NCI-H2196 (cell line): ENCODE results near the gene AKAP13.

ENCODE experiments used
- DNase-seq: peaks from one replicate; lab custom pipeline; 2025; ENCODE audit not compliant: unreplicated experiment; lab: John Stamatoyannopoulos, UW

Gene AKAP13

DNA sequence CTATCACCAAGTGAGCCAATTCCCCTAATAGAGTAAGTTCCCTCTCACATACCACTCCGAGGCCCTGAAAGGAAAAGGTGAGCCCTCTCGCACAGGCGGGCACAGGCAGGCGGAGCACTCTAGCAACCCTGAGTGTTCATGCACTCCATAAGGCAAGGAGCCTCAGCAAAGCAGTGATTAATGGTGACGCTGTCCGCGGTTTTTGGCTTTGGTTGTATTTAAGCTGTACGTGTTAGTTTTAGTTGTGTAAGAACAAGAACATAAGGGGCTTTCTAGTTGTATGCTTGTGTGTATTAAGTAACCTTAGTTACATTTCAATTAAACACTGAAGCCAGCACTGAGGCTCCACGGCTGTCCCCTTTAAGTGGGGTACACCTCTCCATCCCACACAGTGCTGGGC lies 381.2 kb downstream of the AKAP13 start:
- no peak for DNase-seq

GRCh38 chr15:85762039-85762755 lies 381.8 kb downstream of the AKAP13 start:
- DNase-seq: no peak

- no peak for DNase-seq
Measured at GRCh38 chr15:85762756-85763127, 382.3 kb downstream of the AKAP13 start.

GRCh38 chr15:85763157-85763556 lies 382.8 kb downstream of the AKAP13 start:
- DNase-seq: no peak

- DNase-seq: no peak
Measured at GRCh38 chr15:85763673-85764633, 383.6 kb downstream of the AKAP13 start.

- no peak for DNase-seq
Measured at GRCh38 chr15:85764649-85765277, 384.4 kb downstream of the AKAP13 start.

DNA sequence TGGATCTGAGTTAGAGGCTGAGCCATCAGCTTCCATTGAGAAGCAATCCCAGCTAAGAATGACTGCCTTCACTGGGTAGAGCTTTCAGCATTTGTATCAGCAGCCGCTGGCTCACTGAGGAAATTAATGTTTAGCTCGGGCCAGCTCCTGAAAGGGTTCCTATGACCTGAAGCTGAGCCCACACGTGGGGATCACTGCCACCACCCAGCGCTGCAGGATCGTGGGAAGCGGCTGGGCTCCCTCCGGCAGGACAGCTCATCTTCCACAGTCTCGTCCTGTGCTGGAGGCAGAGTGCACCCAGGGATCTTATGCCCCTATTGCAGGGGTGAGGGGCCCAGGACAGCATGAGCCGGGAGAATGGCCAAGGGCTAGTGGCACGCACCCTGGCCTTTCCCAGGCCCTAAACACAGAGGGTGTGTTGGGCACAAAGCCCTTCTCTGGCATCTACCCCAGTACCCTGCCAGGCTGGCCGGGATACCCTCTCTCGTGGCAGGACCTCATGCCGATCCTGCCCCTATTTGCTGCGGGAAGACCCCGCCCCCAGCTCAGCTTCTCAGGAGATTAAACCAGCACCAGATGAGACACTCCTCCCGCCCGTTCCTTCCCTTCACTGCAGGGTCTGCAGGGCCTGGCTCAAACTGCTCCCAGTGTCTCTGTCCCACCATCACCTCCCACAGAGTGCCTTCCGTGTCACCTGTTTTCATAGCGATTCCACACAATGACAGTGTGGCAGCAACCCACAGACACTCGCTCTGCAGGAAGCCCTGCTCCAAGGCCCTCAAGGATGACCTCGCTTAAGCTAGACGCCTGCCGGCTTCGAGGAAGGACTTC lies 385.8 kb downstream of the AKAP13 start:
- DNase-seq: no peak

- no peak for DNase-seq
Measured at GRCh38 chr15:85767785-85768529, 387.6 kb downstream of the AKAP13 start.

DNA sequence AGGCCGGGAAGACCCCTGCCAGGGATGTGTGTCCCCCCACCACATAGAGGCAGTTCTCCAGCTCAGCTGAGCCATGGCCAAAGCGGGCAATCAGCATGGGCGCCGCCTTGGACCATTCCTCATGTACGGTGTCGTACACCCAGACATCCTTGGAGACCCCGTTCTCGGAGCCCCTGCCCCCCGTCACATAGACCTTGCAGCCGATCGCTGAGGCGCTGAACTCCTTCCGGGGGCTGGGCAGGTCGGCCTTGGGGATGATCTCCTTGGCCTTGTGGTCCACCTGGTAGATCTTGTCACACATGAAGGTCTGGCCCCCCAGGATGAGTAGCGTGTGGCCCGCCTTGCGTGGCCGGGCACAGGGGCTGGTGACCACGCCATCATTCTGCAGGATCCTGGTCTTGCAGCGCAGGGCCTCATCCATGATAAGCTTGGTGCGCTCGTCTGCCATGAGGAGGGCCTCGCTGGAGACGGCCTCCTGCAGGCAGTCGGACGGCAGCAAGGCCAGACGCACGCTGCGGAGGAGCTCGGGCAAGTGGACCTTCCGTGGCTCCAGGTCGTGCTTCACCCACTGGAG lies 388.3 kb downstream of the AKAP13 start:
- DNase-seq: no peak

DNA sequence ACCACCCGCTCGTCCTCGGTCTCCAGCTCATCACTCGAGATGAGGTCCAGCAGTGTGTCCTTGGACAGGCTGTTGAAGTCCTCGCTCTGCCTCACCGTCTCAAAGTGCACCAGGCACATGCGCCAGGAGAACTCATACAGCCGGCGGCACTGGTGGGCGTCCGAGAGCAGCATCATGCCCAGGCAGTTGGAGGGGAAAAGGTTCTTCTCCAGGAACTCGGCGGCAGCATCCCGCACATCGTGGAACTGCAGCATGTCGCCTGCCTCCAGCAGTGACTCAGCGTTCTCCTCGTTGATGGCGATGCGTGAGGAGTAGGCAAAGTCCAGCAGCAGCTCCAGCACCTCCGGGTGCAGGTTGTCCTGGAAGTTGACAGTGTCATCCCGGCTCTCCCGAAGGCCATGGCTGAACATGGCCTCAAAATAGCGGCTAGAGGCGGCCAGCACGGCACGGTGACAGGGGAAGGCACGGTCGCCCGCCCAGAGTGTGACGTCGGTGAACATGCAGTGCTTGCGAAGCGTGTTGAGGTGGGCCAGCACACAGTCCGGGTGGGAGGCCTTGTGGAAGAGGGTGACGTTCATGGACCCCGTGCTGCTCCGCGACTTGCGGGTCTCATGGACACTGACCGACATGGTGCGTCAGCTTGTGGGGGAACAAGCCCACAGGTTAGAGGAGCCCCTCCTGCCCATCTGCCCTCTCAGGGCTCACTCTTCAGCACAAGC lies 388.9 kb downstream of the AKAP13 start:
- no peak for DNase-seq

DNA sequence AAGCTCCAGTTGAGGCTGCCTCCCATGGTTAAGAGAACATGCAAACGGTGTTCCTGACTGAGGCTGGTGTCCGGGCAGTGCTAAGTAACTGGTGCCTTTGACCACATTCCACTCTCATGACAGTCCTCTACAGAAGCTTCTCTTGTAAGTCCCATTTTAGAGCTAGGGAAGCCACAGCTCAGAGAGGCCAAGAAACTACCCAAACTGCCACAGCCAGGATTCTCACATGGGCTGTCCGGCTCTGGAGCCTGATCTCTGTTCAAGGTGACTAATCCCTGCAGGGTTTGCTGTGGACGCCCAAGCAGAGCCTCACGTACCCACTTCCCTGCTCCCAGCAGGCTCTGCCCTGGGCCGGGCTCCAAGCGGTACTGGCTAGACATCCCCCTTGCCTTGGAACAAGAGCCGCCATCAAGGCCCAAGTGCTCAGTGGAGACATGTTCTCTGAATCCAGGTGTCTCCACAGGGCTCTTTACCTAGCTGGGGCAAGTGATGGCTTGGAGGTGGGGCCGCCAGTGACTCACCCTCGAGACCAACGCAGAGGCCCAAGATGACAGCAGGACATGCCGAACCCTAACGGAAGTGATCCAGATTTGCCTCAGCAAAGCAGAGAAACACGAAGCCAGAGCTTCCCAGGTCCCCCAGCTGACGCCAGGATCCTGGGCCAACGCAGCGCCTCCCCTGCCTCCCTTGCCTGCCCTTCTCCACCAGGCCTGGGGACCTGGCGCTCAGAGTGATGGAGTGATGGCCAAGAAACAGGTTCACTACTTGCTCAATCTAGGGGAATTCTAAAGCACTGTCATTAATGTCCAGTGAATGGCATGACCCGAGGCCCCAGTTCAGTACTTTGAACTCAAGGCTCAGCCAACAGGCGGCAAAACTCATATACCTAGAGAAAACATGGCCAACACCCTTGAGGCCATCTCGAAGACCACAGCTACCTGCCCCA lies 390.0 kb downstream of the AKAP13 start:
- DNase-seq: no peak

- DNase-seq: no peak
Measured at GRCh38 chr15:85771271-85771670, 390.9 kb downstream of the AKAP13 start.

DNA sequence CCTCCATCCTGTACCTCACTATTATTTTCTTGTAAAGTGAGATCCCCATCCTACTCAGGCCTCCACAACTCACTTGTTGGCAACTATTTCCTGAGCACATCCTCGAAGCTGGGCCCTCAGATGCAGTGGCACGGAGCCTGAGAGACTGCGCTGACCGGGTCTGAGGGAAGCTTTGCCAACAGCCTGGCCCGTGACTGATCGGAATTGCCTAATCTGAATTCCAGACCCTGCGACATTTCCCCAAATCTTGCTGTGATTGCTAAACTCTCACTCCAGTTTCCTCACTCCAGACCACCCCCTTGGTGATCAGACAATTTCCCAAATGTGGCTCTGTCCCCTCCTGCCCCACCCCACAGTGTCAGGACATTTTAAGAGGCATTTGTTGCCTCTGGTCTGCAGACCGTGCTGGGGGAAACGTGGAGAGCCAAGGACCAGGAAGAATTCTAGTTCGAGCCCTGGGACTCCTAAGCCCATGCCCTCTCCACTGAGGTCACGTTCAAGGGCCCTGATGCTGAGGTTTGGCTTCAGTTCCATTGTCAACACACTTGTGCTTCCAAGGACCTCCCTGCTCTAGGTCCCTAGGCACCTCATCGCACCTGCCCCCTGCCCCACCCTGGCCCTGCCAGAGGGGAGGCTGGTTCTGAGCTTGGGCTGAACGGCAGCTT lies 391.5 kb downstream of the AKAP13 start:
- DNase-seq: no peak

DNA sequence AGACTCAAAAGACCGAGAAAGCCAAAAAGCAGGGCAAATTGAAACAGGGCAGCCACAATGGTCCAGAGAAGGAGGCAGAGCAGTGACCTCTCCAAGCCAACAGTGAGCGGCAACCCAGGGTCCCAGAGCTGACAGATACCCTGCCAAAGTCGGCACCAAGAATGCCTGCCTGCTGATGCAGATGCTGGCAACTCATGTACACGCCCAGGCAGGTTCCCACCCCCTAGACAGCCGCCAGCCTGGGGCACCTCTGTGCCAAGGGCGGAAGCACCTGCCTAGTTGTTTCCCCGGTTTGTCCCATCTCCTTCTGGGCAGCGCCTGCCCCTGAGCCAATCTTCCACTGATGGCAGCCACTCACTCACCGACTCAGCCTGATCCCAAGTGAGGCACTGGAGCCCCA lies 392.3 kb downstream of the AKAP13 start:
- DNase-seq: no peak

GRCh38 chr15:85773249-85773648 lies 392.8 kb downstream of the AKAP13 start:
- DNase-seq: no peak

DNA sequence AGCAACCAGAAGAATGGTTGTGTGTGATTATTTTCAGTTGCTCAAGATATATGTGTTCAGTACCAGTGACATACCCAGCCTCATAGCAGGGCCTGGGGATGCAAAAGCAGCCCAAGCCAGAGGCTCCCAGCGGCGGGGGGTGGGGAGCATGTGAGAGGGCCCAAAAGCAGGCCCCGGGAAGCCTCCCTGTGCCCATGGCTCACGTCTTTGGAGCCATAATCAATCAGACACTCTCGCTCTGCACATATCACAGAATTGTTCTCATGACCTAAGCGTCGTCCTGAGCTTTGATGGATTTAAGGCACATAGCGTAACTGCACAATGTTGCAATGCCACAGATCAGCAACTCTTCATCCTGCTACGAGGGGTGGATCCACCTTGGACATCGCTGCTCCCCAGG lies 393.6 kb downstream of the AKAP13 start:
- no peak for DNase-seq

DNA sequence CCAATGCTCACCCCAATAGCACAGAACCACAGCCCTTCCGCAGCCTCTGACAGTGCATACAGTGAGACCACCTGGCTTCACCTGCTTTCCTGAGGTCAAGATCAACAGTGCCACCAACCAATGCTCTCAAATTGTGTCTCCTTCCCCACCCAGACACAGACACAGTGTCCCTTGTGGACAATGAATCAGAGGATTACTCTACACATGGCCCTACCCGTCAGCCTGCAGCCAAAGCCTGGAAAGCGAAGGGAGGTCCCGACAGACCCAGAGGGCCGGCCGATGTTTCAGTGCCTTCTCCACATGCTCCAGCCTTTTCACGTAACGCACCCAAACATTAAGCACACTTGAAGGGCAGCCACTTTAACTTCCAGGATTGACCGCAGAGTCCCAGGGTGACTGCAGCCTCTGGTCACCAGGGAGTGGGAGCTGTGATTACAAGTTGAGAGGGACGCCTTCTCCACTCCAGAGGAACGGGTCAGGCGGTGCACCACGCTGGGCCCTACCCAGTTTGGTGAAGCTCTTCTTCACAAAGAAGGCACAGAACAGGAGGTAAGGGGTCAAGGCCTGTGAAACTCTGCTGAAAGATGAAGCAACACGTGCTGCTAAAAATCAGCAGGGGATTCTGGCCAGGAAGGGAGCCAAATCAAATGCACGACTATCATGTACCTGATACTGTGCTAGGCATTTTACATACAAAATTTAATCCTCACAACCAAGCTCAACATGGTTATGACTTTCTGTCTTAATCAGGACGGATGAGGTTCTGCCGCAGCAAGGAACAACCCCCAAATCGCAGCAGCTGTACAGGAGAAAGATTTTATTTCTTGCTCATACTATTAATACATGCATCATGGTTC lies 397.1 kb downstream of the AKAP13 start:
- DNase-seq: no peak
